SK-N-SH (cell line): ENCODE measurements around the gene SNCG. TPM values are rescaled to one million over a fixed set of nuclear protein-coding genes. Genes with fewer than 3 reads are reported as not detected.

Experiments used
- CTCF ChIA-PET: fragments of 300-600, 350-600 bp; formaldehyde crosslinking; extraction: SDS; loops from one replicate; lab custom pipeline; 2021; lab: Yijun Ruan, JAX
- POLR2A ChIA-PET: fragments of 350-600 bp; sonication (Branson Sonifier 250); formaldehyde crosslinking; extraction: SDS; loops from one replicate; lab custom pipeline; 2020; ENCODE audit warnings: antibody characterized with exemption, inconsistent platforms; lab: Yijun Ruan, JAX
- DNase-seq: peaks from one replicate; pipeline ENCODE4 v3.0.0; 2012
- H2AFZ ChIP-seq: fragments of 200-600 bp; sonication (generic); 2 replicates; pipeline ENCODE4 v1.8.1; 2016; ENCODE audit warnings: antibody characterized with exemption, mild to moderate bottlenecking, low read depth
- H3F3A ChIP-seq: fragments of 200-600 bp; sonication (generic); replicated peaks from 2 replicates; pipeline ENCODE3; 2016; ENCODE audit warnings: antibody characterized with exemption, mild to moderate bottlenecking; ENCODE audit not compliant: insufficient read depth
- H3K27ac ChIP-seq, 2 experiments: fragments of 200-500 bp in 1 of 2; fragments of 200-600 bp in 1 of 2; sonication (Bioruptor generic) in 1 of 2; sonication (generic), shearing (Covaris generic) in 1 of 2; 2 replicates each; pipeline versions ENCODE4 v1.5.1 to v1.6.1; 2014 to 2016; ENCODE audit warnings: low read depth in 2 of 2, inconsistent platforms in 1 of 2, low read length in 1 of 2, mild to moderate bottlenecking in 1 of 2, mixed read lengths in 1 of 2
- H3K27me3 ChIP-seq: fragments of 200-600 bp; sonication (generic), shearing (Covaris generic); 2 replicates; pipeline ENCODE4 v1.6.1; 2016; ENCODE audit warnings: mixed run types; ENCODE audit not compliant: insufficient read depth
- H3K36me3 ChIP-seq, 2 experiments: fragments of 200-500 bp in 1 of 2; fragments of 200-600 bp in 1 of 2; sonication (Bioruptor generic) in 1 of 2; sonication (generic) in 1 of 2; replicated peaks in 1 of 2; 2 replicates each; pipeline versions ENCODE3 to v1.5.1; 2014 to 2016; ENCODE audit warnings: low read length in 1 of 2, mild to moderate bottlenecking in 1 of 2; ENCODE audit not compliant: insufficient read depth in 2 of 2, control insufficient read depth in 1 of 2
- H3K4me1 ChIP-seq, 2 experiments: fragments of 200-500 bp in 1 of 2; fragments of 200-600 bp in 1 of 2; sonication (Bioruptor generic) in 1 of 2; sonication (generic), shearing (Covaris generic) in 1 of 2; 2 replicates each; pipeline versions ENCODE4 v1.5.1 to v1.6.1; 2014 to 2016; ENCODE audit warnings: low read depth in 1 of 2, low read length in 1 of 2, mixed run types in 1 of 2; ENCODE audit not compliant: insufficient read depth in 2 of 2, control insufficient read depth in 1 of 2
- H3K4me2 ChIP-seq: fragments of 200-600 bp; sonication (generic), shearing (Covaris generic); 2 replicates; pipeline ENCODE4 v1.6.1; 2017; ENCODE audit warnings: mixed run types
- H3K4me3 ChIP-seq, 2 experiments: fragments of 200-500 bp in 1 of 2; fragments of 200-600 bp in 1 of 2; sonication (Bioruptor generic) in 1 of 2; sonication (generic), shearing (Covaris generic) in 1 of 2; 2 replicates each; pipeline versions ENCODE4 v1.5.1 to v1.8.1; 2014 to 2016; ENCODE audit warnings: low read depth in 2 of 2, inconsistent platforms in 1 of 2, low read length in 1 of 2, mild to moderate bottlenecking in 1 of 2, mixed read lengths in 1 of 2, moderate library complexity in 1 of 2
- H3K79me2 ChIP-seq: fragments of 200-600 bp; sonication (generic); 2 replicates; pipeline ENCODE4 v1.8.1; 2017; ENCODE audit warnings: mild to moderate bottlenecking; ENCODE audit not compliant: insufficient read depth
- H3K9ac ChIP-seq: fragments of 200-600 bp; sonication (generic); 2 replicates; pipeline ENCODE4 v1.6.1; 2017; ENCODE audit warnings: mixed run types
- H3K9me2 ChIP-seq: fragments of 200-600 bp; sonication (generic); 2 replicates; pipeline ENCODE4 v1.6.1; 2017; ENCODE audit warnings: mixed run types
- H3K9me3 ChIP-seq: fragments of 200-600 bp; sonication (generic); 2 replicates; pipeline ENCODE4 v1.6.1; 2017; ENCODE audit warnings: mixed run types, mild to moderate bottlenecking, moderate library complexity
- H4K20me1 ChIP-seq: fragments of 200-600 bp; sonication (generic); 2 replicates; pipeline ENCODE4 v1.6.1; 2017; ENCODE audit warnings: mild to moderate bottlenecking, mixed run types; ENCODE audit not compliant: insufficient read depth
- CHD2 ChIP-seq: fragments of 150-350 bp; IDR thresholded peaks from 2 replicates; pipeline ENCODE4 v1.6.1; 2018; ENCODE audit warnings: low read length; ENCODE audit not compliant: partially characterized antibody
- CTCF ChIP-seq: fragments of 200-600 bp; sonication (generic); IDR thresholded peaks from 2 replicates; pipeline ENCODE4 v1.6.1; 2017; ENCODE audit warnings: antibody characterized with exemption, mild to moderate bottlenecking, moderate library complexity
- EP300 ChIP-seq, 2 experiments: IDR thresholded peaks; 2 replicates each; pipeline versions ENCODE4 v1.4.0 to v1.6.1; 2012; ENCODE audit warnings: borderline replicate concordance in 1 of 2, low read depth in 1 of 2, low read length in 1 of 2
- EZH2phosphoT487 ChIP-seq: fragments of 200-600 bp; sonication (generic); IDR thresholded peaks from 2 replicates; pipeline ENCODE4 v1.6.1; 2017; ENCODE audit warnings: low read depth, mixed run types, mild to moderate bottlenecking, antibody characterized with exemption, moderate library complexity, borderline replicate concordance
- FOXM1 ChIP-seq: IDR thresholded peaks from 2 replicates; pipeline ENCODE4 v1.4.0; 2012; ENCODE audit warnings: low read depth, mild to moderate bottlenecking
- GABPA ChIP-seq: IDR thresholded peaks from 2 replicates; pipeline ENCODE4 v1.4.0; 2012; ENCODE audit warnings: low read depth, mild to moderate bottlenecking
- GATA2 ChIP-seq: sonication (generic); formaldehyde crosslinking; IDR thresholded peaks from 2 replicates; pipeline ENCODE4 v1.5.0; 2020; ENCODE audit warnings: mild to moderate bottlenecking, missing genetic modification reagents
- IRF3 ChIP-seq: fragments of 150-350 bp; IDR thresholded peaks from 2 replicates; pipeline ENCODE4 v1.6.1; 2016; ENCODE audit warnings: mild to moderate bottlenecking, low read depth, low read length
- JUND ChIP-seq: IDR thresholded peaks from 2 replicates; pipeline ENCODE4 v1.4.0; 2012
- MEF2A ChIP-seq: IDR thresholded peaks from 2 replicates; pipeline ENCODE4 v1.4.0; 2012; ENCODE audit warnings: low read depth, borderline replicate concordance
- NFIC ChIP-seq: IDR thresholded peaks from 2 replicates; pipeline ENCODE4 v1.4.0; 2012; ENCODE audit warnings: borderline replicate concordance
- POLR2AphosphoS5 ChIP-seq: IDR thresholded peaks from 2 replicates; pipeline ENCODE4 v1.6.1; 2012; ENCODE audit warnings: low read depth, low read length
- RAD21 ChIP-seq: IDR thresholded peaks from 2 replicates; pipeline ENCODE4 v1.6.1; 2012; ENCODE audit warnings: mild to moderate bottlenecking, low read length
- RCOR1 ChIP-seq: fragments of 150-350 bp; IDR thresholded peaks from 2 replicates; pipeline ENCODE4 v1.6.1; 2017; ENCODE audit warnings: antibody characterized with exemption, low read length
- REST ChIP-seq: IDR thresholded peaks from 2 replicates; pipeline ENCODE4 v1.6.1; 2012; ENCODE audit warnings: mild to moderate bottlenecking, low read depth, low read length, moderate library complexity
- RFX5 ChIP-seq: IDR thresholded peaks from 2 replicates; pipeline ENCODE4 v1.6.1; 2012; ENCODE audit warnings: mild to moderate bottlenecking, improper control_type of control experiment, low read length
- SMC3 ChIP-seq: IDR thresholded peaks from 2 replicates; pipeline ENCODE4 v1.6.1; 2012; ENCODE audit warnings: low read depth, low read length, improper control_type of control experiment
- TAF1 ChIP-seq: IDR thresholded peaks from 2 replicates; pipeline ENCODE4 v1.6.1; 2012; ENCODE audit warnings: low read depth, mild to moderate bottlenecking, low read length, moderate library complexity, borderline replicate concordance
- USF1 ChIP-seq: IDR thresholded peaks from 2 replicates; pipeline ENCODE4 v1.4.0; 2012; ENCODE audit warnings: low read depth, borderline replicate concordance
- USF2 ChIP-seq: fragments of 150-350 bp; IDR thresholded peaks from 2 replicates; pipeline ENCODE4 v1.6.1; 2017; ENCODE audit warnings: antibody characterized with exemption, low read length, low read depth, borderline replicate concordance
- WGBS: methylation state at CpG from one replicate; pipeline ENCODE4 v1.1.6; 2017; ENCODE audit warnings: low lambda C conversion rate; 5-methylcytosine and 5-hydroxymethylcytosine counted together
- polyA plus RNA-seq, 3 experiments: library from polyadenylated mRNA; depleted of rRNA; stranded (reverse); fragments of >200 nt; gene quantifications; 2 replicates each; pipeline ENCODE4 v1.2.3, GENCODE V29; 2012

The SNCG gene
- polyA plus RNA-seq, 1 of the 3 experiments (the other 2 are of a cell fraction): 4.3 TPM

GRCh38 chr10:86937502-86938154 lies 20.8 kb upstream of the SNCG start:
- Histone ChIP-seq H3K36me3 (no peaks in the 10 kb centered on the region), H4K20me1 (no peaks in the 10 kb centered on the region), H3K9ac (no peak overlapping the region), H3F3A (peaks cover 11% of the 10 kb centered on the region), H3K27ac (peak overlapping the region in 1 of 2 experiments; percentile 58; a peak in 2 of 4 replicates), H3K9me2 (no peaks in the 10 kb centered on the region), H2AFZ (no peak overlapping the region), H3K27me3 (no peaks in the 10 kb centered on the region), H3K79me2 (no peaks in the 10 kb centered on the region), H3K4me3 (no peak overlapping the region; a peak in 1 of 4 replicates), H3K4me2 (peak overlapping the region; percentile 48; the same call in 1 of the 2 replicates), H3K9me3 (no peaks in the 10 kb centered on the region), H3K4me1 (no peaks in the 10 kb centered on the region)
- no peak for DNase-seq
- TF ChIP-seq CHD2: no peak
- TF ChIP-seq EP300 (IDR thresholded peaks at IDR 0.05; ENCODE audit: borderline replicate concordance in 1 of 2, low read depth in 1 of 2, low read length in 1 of 2): no peak
- no peak for TF ChIP-seq JUND
- TF ChIP-seq CTCF: no peak
- no peak for TF ChIP-seq RCOR1
- TF ChIP-seq EZH2phosphoT487: no peak
- no peak for TF ChIP-seq USF2
- no peak for TF ChIP-seq IRF3
- no peak for TF ChIP-seq FOXM1
- TF ChIP-seq MEF2A: no peak
- no peak for TF ChIP-seq POLR2AphosphoS5
- TF ChIP-seq SMC3: no peak
- no peak for TF ChIP-seq REST
- no peak for TF ChIP-seq GABPA
- TF ChIP-seq GATA2 (CRISPR knock-in tag): no peak
- TF ChIP-seq TAF1: no peak
- TF ChIP-seq RFX5: no peak
- TF ChIP-seq NFIC: no peak
- TF ChIP-seq RAD21: no peak
- no peak for TF ChIP-seq USF1
- POLR2A ChIA-PET: no interaction called here
- 58% methylated on average over 6 of the region's 6 CpGs for WGBS
- CTCF ChIA-PET: interaction anchor here (0.6 to 4.5 kb wide), 4 partner anchors 20 to 249 kb away, joined by 3 to 23 read pairs (median 5); partner anchors contain the start of genes MMRN2 and SNCG
